ENCODE measurements around the gene PIK3C2G. TPM values are rescaled to one million over a fixed set of nuclear protein-coding genes. Genes with fewer than 3 reads are reported as not detected.
A peak's percentile ranks its signal among the peaks of the same experiment; 100 is the strongest.

The PIK3C2G gene
- total RNA-seq, 2 donors from 2014 or later, result 2.9 to 13.5 TPM

GRCh38 chr12:18446061-18446644 is 184.8 kb downstream of the PIK3C2G start:
- WGBS, 2 donors, result 75 to 83% methylated on average over 3 of the region's 3 CpGs
- ATAC-seq (no peak), DNase-seq (no peak)
- H3K4me3 ChIP-seq, result no peak overlapping the region
- H3K27me3 ChIP-seq, result no peaks in the 10 kb centered on the region
- H3K27ac ChIP-seq, result no peak overlapping the region
- TF ChIP-seq CTCF (IDR thresholded peaks at IDR 0.05) (no peak), POLR2A (IDR thresholded peaks at IDR 0.05) (no peak)
- H3K36me3 ChIP-seq (replicated peaks in 1 of 2; ENCODE audit: insufficient read depth in 1 of 2, low read depth in 2 of 2), result no peaks in the 10 kb centered on the region
- intact Hi-C loops (cut with DNase I), result no loop called here
- no peaks in the 10 kb centered on the region for H3K9me3 ChIP-seq
- no peaks in the 10 kb centered on the region for H3K4me1 ChIP-seq

- no peaks in the 10 kb centered on the region for H3K36me3 ChIP-seq (replicated peaks in 1 of 2; ENCODE audit: insufficient read depth in 1 of 2, low read depth in 2 of 2)
- no peak for ATAC-seq
- WGBS, 2 donors, result 40 to 41% methylated on average over 1 of the region's 1 CpG
- H3K4me1 ChIP-seq, result no peaks in the 10 kb centered on the region
- no peak overlapping the region for H3K4me3 ChIP-seq
- H3K27me3 ChIP-seq, result no peaks in the 10 kb centered on the region
- intact Hi-C loops (cut with DNase I), result no loop called here
- TF ChIP-seq POLR2A (IDR thresholded peaks at IDR 0.05) (no peak), CTCF (IDR thresholded peaks at IDR 0.05) (no peak)
- H3K27ac ChIP-seq, result no peak overlapping the region
- no peaks in the 10 kb centered on the region for H3K9me3 ChIP-seq
- no peak for DNase-seq
Measured at GRCh38 chr12:18454330-18454729, 193.0 kb downstream of the PIK3C2G start.

GRCh38 chr12:18456344-18456743 is 195.0 kb downstream of the PIK3C2G start:
- TF ChIP-seq CTCF (IDR thresholded peaks at IDR 0.05) (no peak), POLR2A (IDR thresholded peaks at IDR 0.05) (no peak)
- H3K27ac ChIP-seq, result no peak overlapping the region
- no peak for DNase-seq
- no peaks in the 10 kb centered on the region for H3K27me3 ChIP-seq
- intact Hi-C loops (cut with DNase I), result no loop called here
- H3K36me3 ChIP-seq (replicated peaks in 1 of 2; ENCODE audit: insufficient read depth in 1 of 2, low read depth in 2 of 2), result no peaks in the 10 kb centered on the region
- H3K4me1 ChIP-seq, result peaks cover under 1% of the 10 kb centered on the region
- no peak overlapping the region for H3K4me3 ChIP-seq
- ATAC-seq, result no peak
- WGBS, 2 donors, result 73 to 80% methylated on average over 2 of the region's 2 CpGs
- H3K9me3 ChIP-seq, result no peaks in the 10 kb centered on the region

GRCh38 chr12:18457362-18457761 is 196.0 kb downstream of the PIK3C2G start:
- DNase-seq (no peak), ATAC-seq (no peak)
- Histone ChIP-seq H3K27me3 (no peaks in the 10 kb centered on the region), H3K4me1 (peaks cover 6% of the 10 kb centered on the region), H3K27ac (no peak overlapping the region), H3K9me3 (no peaks in the 10 kb centered on the region), H3K4me3 (no peak overlapping the region), H3K36me3 (replicated peaks in 1 of 2; ENCODE audit: insufficient read depth in 1 of 2, low read depth in 2 of 2) (no peaks in the 10 kb centered on the region)
- intact Hi-C loops (cut with DNase I), result no loop called here
- TF ChIP-seq CTCF (IDR thresholded peaks at IDR 0.05) (no peak), POLR2A (IDR thresholded peaks at IDR 0.05) (no peak)
- 54 to 88% methylated on average over 1 of the region's 1 CpG for WGBS, 2 donors

GRCh38 chr12:18461758-18462157 is 200.4 kb downstream of the PIK3C2G start:
- DNase-seq (no peak), ATAC-seq (no peak)
- no peak for TF ChIP-seq POLR2A (IDR thresholded peaks at IDR 0.05)
- no peak for TF ChIP-seq CTCF (IDR thresholded peaks at IDR 0.05)
- no peaks in the 10 kb centered on the region for H3K27me3 ChIP-seq
- H3K9me3 ChIP-seq, result no peaks in the 10 kb centered on the region
- intact Hi-C loops (cut with DNase I), result no loop called here
- WGBS, 2 donors, result 88 to 90% methylated on average over 2 of the region's 2 CpGs
- peaks cover 6% of the 10 kb centered on the region for H3K4me1 ChIP-seq
- peak overlapping the region in 1 of 4 donors; percentile 57 for H3K27ac ChIP-seq
- H3K36me3 ChIP-seq (replicated peaks in 1 of 2; ENCODE audit: insufficient read depth in 1 of 2, low read depth in 2 of 2), result no peaks in the 10 kb centered on the region
- no peak overlapping the region for H3K4me3 ChIP-seq
